ENCODE data around the gene CNGA2.

DNA sequence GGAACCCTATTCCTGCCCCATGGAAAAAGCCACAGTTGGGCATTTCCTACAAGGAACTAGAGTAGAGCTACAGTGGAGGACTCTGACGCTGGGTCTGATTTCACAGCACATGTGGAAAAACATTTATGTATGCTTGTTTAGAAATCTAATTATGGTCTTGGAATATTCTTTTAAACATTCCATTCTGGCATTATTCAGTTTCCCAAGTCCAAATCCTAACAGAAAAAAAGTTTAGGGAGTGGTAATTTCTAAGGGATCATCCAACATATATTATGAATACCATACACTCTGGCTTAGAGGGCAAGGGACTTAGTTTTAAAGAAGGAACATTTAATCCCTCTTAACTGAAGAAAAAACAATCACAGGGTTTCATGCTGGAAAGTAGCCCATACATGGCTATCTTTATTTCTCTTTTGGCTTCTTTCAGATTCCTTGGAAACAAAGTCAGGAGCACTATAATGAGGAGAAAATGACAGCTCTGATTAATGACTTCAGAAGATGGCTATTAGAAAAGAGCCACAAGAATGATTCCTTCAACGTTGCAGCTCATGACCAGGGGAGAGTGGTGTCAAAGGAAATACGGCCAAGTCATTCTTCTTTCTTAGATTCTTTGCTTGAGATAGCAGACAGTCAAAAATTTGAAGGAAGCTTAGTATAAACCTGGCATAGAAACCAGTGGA lies 56.1 kb downstream of the CNGA2 start:
- no peak for TF ChIP-seq BHLHE40 (IDR thresholded peaks at IDR 0.05; ENCODE audit: borderline replicate concordance)
- TF ChIP-seq FOXM1 (IDR thresholded peaks at IDR 0.05; ENCODE audit: borderline replicate concordance), result no peak
- TF ChIP-seq LEF1 (IDR thresholded peaks at IDR 0.05; ENCODE audit: borderline replicate concordance), result no peak

Data from HEK293T (cell line).